Measurements from ENCODE around the gene HSH2D. TPM values are rescaled to one million over a fixed set of nuclear protein-coding genes. Genes with fewer than 3 reads are reported as not detected.

The HSH2D gene
- total RNA-seq, 2 donors from 2014 or later: 27.7 to 31.8 TPM

- no peak for DNase-seq
- Mint-ChIP-seq H3K4me1 (peaks cover 8% of the 10 kb centered on the region), H3K36me3 (ENCODE audit: low read depth) (peaks cover 21% of the 10 kb centered on the region), H3K27me3 (no peaks in the 10 kb centered on the region), H3K4me3 (no peak overlapping the region), H3K27ac (no peak overlapping the region)
- ATAC-seq: no peak
- no peaks in the 10 kb centered on the region for H3K9me3 ChIP-seq (ENCODE audit: control insufficient read depth, low read length, poor library complexity, severe bottlenecking)
Measured at GRCh38 chr19:16127080-16127479, 16.4 kb upstream of the HSH2D start.

- H3K9me3 ChIP-seq (ENCODE audit: control insufficient read depth, low read length, poor library complexity, severe bottlenecking): no peaks in the 10 kb centered on the region
- peaks cover 21% of the 10 kb centered on the region for H3K36me3 Mint-ChIP-seq (ENCODE audit: low read depth)
- DNase-seq (no peak), ATAC-seq (no peak)
- H3K4me1 Mint-ChIP-seq: peaks cover 7% of the 10 kb centered on the region
- H3K4me3 Mint-ChIP-seq: no peak overlapping the region
- H3K27me3 Mint-ChIP-seq: no peaks in the 10 kb centered on the region
- H3K27ac Mint-ChIP-seq: no peak overlapping the region
Measured at GRCh38 chr19:16127776-16128371, 15.6 kb upstream of the HSH2D start.

- ATAC-seq (no peak), DNase-seq (no peak)
- H3K9me3 ChIP-seq (ENCODE audit: control insufficient read depth, low read length, poor library complexity, severe bottlenecking): no peaks in the 10 kb centered on the region
- Mint-ChIP-seq H3K36me3 (ENCODE audit: low read depth) (peaks cover 24% of the 10 kb centered on the region), H3K4me3 (peak overlapping the region; percentile 0), H3K27ac (no peak overlapping the region), H3K4me1 (peaks cover 5% of the 10 kb centered on the region), H3K27me3 (no peaks in the 10 kb centered on the region)
Measured at GRCh38 chr19:16131648-16132047, 11.8 kb upstream of the HSH2D start.

- H3K4me1 Mint-ChIP-seq: peaks cover 5% of the 10 kb centered on the region
- no peak for ATAC-seq
- no peak overlapping the region for H3K27ac Mint-ChIP-seq
Measured at GRCh38 chr19:16133818-16134217, 9.7 kb upstream of the HSH2D start.

GRCh38 chr19:16134510-16134909, 9.0 kb upstream of the HSH2D start:
- no peaks in the 10 kb centered on the region for H3K27me3 Mint-ChIP-seq
- no peak overlapping the region for H3K4me3 Mint-ChIP-seq
- peaks cover 5% of the 10 kb centered on the region for H3K4me1 Mint-ChIP-seq
- H3K36me3 Mint-ChIP-seq (ENCODE audit: low read depth): peaks cover 18% of the 10 kb centered on the region
- no peak overlapping the region for H3K27ac Mint-ChIP-seq
- no peak for DNase-seq
- no peaks in the 10 kb centered on the region for H3K9me3 ChIP-seq (ENCODE audit: control insufficient read depth, low read length, poor library complexity, severe bottlenecking)
- no peak for ATAC-seq

More at GRCh38 chr19:16133818-16134217, 9.7 kb upstream of the HSH2D start:
- H3K27me3 Mint-ChIP-seq: no peaks in the 10 kb centered on the region
- H3K4me3 Mint-ChIP-seq: no peak overlapping the region
- H3K9me3 ChIP-seq (ENCODE audit: control insufficient read depth, low read length, poor library complexity, severe bottlenecking): no peaks in the 10 kb centered on the region
- H3K36me3 Mint-ChIP-seq (ENCODE audit: low read depth): peaks cover 21% of the 10 kb centered on the region
- no peak for DNase-seq

- H3K9me3 ChIP-seq (ENCODE audit: control insufficient read depth, low read length, poor library complexity, severe bottlenecking): no peaks in the 10 kb centered on the region
- Mint-ChIP-seq H3K27ac (no peak overlapping the region), H3K4me3 (no peak overlapping the region), H3K4me1 (peaks cover 8% of the 10 kb centered on the region), H3K27me3 (no peaks in the 10 kb centered on the region), H3K36me3 (ENCODE audit: low read depth) (peaks cover 15% of the 10 kb centered on the region)
- ATAC-seq (no peak), DNase-seq (no peak)
Measured at GRCh38 chr19:16135430-16136127, 7.9 kb upstream of the HSH2D start.

GRCh38 chr19:16136185-16136999, 7.1 kb upstream of the HSH2D start:
- peaks cover 11% of the 10 kb centered on the region for H3K36me3 Mint-ChIP-seq (ENCODE audit: low read depth)
- no peak for DNase-seq
- no peaks in the 10 kb centered on the region for H3K9me3 ChIP-seq (ENCODE audit: control insufficient read depth, low read length, poor library complexity, severe bottlenecking)
- peaks cover 14% of the 10 kb centered on the region for H3K4me1 Mint-ChIP-seq
- no peak overlapping the region for H3K4me3 Mint-ChIP-seq
- no peak overlapping the region for H3K27ac Mint-ChIP-seq
- no peaks in the 10 kb centered on the region for H3K27me3 Mint-ChIP-seq
- no peak for ATAC-seq

- no peak for DNase-seq
- ATAC-seq: no peak
- no peaks in the 10 kb centered on the region for H3K27me3 Mint-ChIP-seq
- H3K27ac Mint-ChIP-seq: peak overlapping the region; percentile 78
- peaks cover 4% of the 10 kb centered on the region for H3K36me3 Mint-ChIP-seq (ENCODE audit: low read depth)
- peaks cover 29% of the 10 kb centered on the region for H3K4me1 Mint-ChIP-seq
- no peak overlapping the region for H3K4me3 Mint-ChIP-seq
- H3K9me3 ChIP-seq (ENCODE audit: control insufficient read depth, low read length, poor library complexity, severe bottlenecking): no peaks in the 10 kb centered on the region
Measured at GRCh38 chr19:16139752-16140151, 3.7 kb upstream of the HSH2D start.

GRCh38 chr19:16141043-16141442, 2.4 kb upstream of the HSH2D start:
- H3K36me3 Mint-ChIP-seq (ENCODE audit: low read depth): peaks cover 4% of the 10 kb centered on the region
- DNase-seq: no peak
- H3K4me1 Mint-ChIP-seq: peaks cover 32% of the 10 kb centered on the region
- peak overlapping the region; percentile 41 for H3K27ac Mint-ChIP-seq
- H3K27me3 Mint-ChIP-seq: no peaks in the 10 kb centered on the region
- ATAC-seq: peak; percentile 29
- H3K9me3 ChIP-seq (ENCODE audit: control insufficient read depth, low read length, poor library complexity, severe bottlenecking): no peaks in the 10 kb centered on the region
- no peak overlapping the region for H3K4me3 Mint-ChIP-seq

GRCh38 chr19:16142032-16142580, 1.4 kb upstream of the HSH2D start:
- Mint-ChIP-seq H3K4me3 (no peak overlapping the region), H3K27ac (no peak overlapping the region), H3K36me3 (ENCODE audit: low read depth) (peaks cover 4% of the 10 kb centered on the region), H3K4me1 (peaks cover 30% of the 10 kb centered on the region), H3K27me3 (no peaks in the 10 kb centered on the region)
- ATAC-seq (no peak), DNase-seq (no peak)
- H3K9me3 ChIP-seq (ENCODE audit: control insufficient read depth, low read length, poor library complexity, severe bottlenecking): no peaks in the 10 kb centered on the region

- Mint-ChIP-seq H3K27ac (peak overlapping the region; percentile 99), H3K4me3 (peak overlapping the region; percentile 98), H3K4me1 (peaks cover 30% of the 10 kb centered on the region), H3K36me3 (ENCODE audit: low read depth) (peaks cover 4% of the 10 kb centered on the region), H3K27me3 (no peaks in the 10 kb centered on the region)
- H3K9me3 ChIP-seq (ENCODE audit: control insufficient read depth, low read length, poor library complexity, severe bottlenecking): no peaks in the 10 kb centered on the region
- ATAC-seq (no peak), DNase-seq (no peak)
Measured at GRCh38 chr19:16144216-16144581, 714 bp downstream of the HSH2D start.

GRCh38 chr19:16146112-16146511, 2.6 kb downstream of the HSH2D start:
- peaks cover 20% of the 10 kb centered on the region for H3K4me1 Mint-ChIP-seq
- peaks cover 4% of the 10 kb centered on the region for H3K36me3 Mint-ChIP-seq (ENCODE audit: low read depth)
- H3K27me3 Mint-ChIP-seq: no peaks in the 10 kb centered on the region
- no peak for DNase-seq
- no peak overlapping the region for H3K27ac Mint-ChIP-seq
- H3K4me3 Mint-ChIP-seq: no peak overlapping the region
- no peaks in the 10 kb centered on the region for H3K9me3 ChIP-seq (ENCODE audit: control insufficient read depth, low read length, poor library complexity, severe bottlenecking)
- ATAC-seq: no peak
